Mesendoderm (in vitro differentiated cells): ENCODE results near the gene PARD3B.

Experiments used
- DNase-seq: peaks from one replicate; pipeline ENCODE4 v3.0.0; 2013
- H2AK5ac ChIP-seq: 2 replicates; pipeline ENCODE4 v1.6.1; 2013; ENCODE audit warnings: low read length, inconsistent platforms
- H2BK120ac ChIP-seq: 2 replicates; pipeline ENCODE4 v1.6.1; 2013; ENCODE audit warnings: low read depth, mild to moderate bottlenecking, low read length, moderate library complexity, mixed read lengths
- H2BK15ac ChIP-seq: replicated peaks from 2 replicates; pipeline ENCODE4 v1.6.1; 2013; ENCODE audit warnings: low read depth, mild to moderate bottlenecking, moderate library complexity
- H2BK5ac ChIP-seq: 2 replicates; pipeline ENCODE4 v1.6.1; 2013; ENCODE audit warnings: low read length, inconsistent platforms
- H3K18ac ChIP-seq: 2 replicates; pipeline ENCODE4 v1.6.1; 2013; ENCODE audit warnings: mild to moderate bottlenecking, low read length, mixed read lengths
- H3K23ac ChIP-seq: one replicate; pipeline ENCODE4 v1.6.1; 2013; ENCODE audit warnings: low read length
- H3K27ac ChIP-seq: 2 replicates; pipeline ENCODE4 v1.5.1; 2013; ENCODE audit warnings: low read depth, mild to moderate bottlenecking, inconsistent platforms, low read length, moderate library complexity
- H3K27me3 ChIP-seq: 2 replicates; pipeline ENCODE4 v1.6.1; 2013; ENCODE audit warnings: low read length, control low read depth, mild to moderate bottlenecking, inconsistent platforms; ENCODE audit not compliant: insufficient read depth, poor library complexity
- H3K36me3 ChIP-seq: 2 replicates; pipeline ENCODE4 v1.6.1; 2013; ENCODE audit warnings: low read length, inconsistent platforms; ENCODE audit not compliant: control insufficient read depth, insufficient read depth
- H3K4ac ChIP-seq: one replicate; pipeline ENCODE4 v1.6.1; 2013; ENCODE audit warnings: low read depth, mild to moderate bottlenecking, low read length, moderate library complexity
- H3K4me1 ChIP-seq: 2 replicates; pipeline ENCODE4 v1.6.1; 2013; ENCODE audit warnings: low read depth, low read length, inconsistent platforms; ENCODE audit not compliant: control insufficient read depth
- H3K4me2 ChIP-seq: 2 replicates; pipeline ENCODE4 v1.6.1; 2013; ENCODE audit warnings: low read length
- H3K4me3 ChIP-seq: 2 replicates; pipeline ENCODE4 v1.5.1; 2013; ENCODE audit warnings: mild to moderate bottlenecking, low read length
- H3K56ac ChIP-seq: one replicate; pipeline ENCODE4 v1.6.1; 2013; ENCODE audit warnings: low read length
- H3K79me1 ChIP-seq: 2 replicates; pipeline ENCODE4 v1.6.1; 2013; ENCODE audit warnings: low read length, inconsistent platforms
- H3K79me2 ChIP-seq: 2 replicates; pipeline ENCODE4 v1.6.1; 2013; ENCODE audit warnings: mild to moderate bottlenecking, low read length; ENCODE audit not compliant: control insufficient read depth, insufficient read depth
- H3K9ac ChIP-seq: 2 replicates; pipeline ENCODE4 v1.6.1; 2013; ENCODE audit warnings: low read length, inconsistent platforms
- H4K5ac ChIP-seq: one replicate; pipeline ENCODE4 v1.6.1; 2013; ENCODE audit warnings: low read length
- H4K8ac ChIP-seq: one replicate; pipeline ENCODE4 v1.6.1; 2013; ENCODE audit warnings: low read depth, mild to moderate bottlenecking, control low read depth, low read length, moderate library complexity
- WGBS: extraction: QIAGEN DNeasy Blood & Tissue Kit; methylation state at CpG from one replicate; pipeline ENCODE4 v1.1.7; 2013; ENCODE audit warnings: low lambda C conversion rate, missing lambda C conversion rate; ENCODE audit not compliant: insufficient coverage; ENCODE audit errors: extremely low coverage; 5-methylcytosine and 5-hydroxymethylcytosine counted together

The PARD3B gene

GRCh38 chr2:205590759-205591158 lies 1045.5 kb downstream of the PARD3B start:
- DNase-seq, result no peak
- Histone ChIP-seq H3K36me3 (no peaks in the 10 kb centered on the region), H4K8ac (no peak overlapping the region), H3K27me3 (no peaks in the 10 kb centered on the region), H2AK5ac (no peak overlapping the region), H3K4ac (no peak overlapping the region), H3K4me3 (no peak overlapping the region), H3K4me1 (peaks cover 2% of the 10 kb centered on the region), H2BK15ac (no peak overlapping the region), H3K18ac (no peak overlapping the region), H3K23ac (no peak overlapping the region), H3K9ac (no peak overlapping the region), H4K5ac (no peak overlapping the region), H2BK120ac (no peak overlapping the region), H3K79me2 (no peaks in the 10 kb centered on the region), H3K27ac (no peak overlapping the region), H2BK5ac (no peak overlapping the region), H3K4me2 (no peak overlapping the region), H3K56ac (no peak overlapping the region), H3K79me1 (no peaks in the 10 kb centered on the region)
- no CpG with 5 or more reads among the region's 2 CpGs for WGBS

DNA sequence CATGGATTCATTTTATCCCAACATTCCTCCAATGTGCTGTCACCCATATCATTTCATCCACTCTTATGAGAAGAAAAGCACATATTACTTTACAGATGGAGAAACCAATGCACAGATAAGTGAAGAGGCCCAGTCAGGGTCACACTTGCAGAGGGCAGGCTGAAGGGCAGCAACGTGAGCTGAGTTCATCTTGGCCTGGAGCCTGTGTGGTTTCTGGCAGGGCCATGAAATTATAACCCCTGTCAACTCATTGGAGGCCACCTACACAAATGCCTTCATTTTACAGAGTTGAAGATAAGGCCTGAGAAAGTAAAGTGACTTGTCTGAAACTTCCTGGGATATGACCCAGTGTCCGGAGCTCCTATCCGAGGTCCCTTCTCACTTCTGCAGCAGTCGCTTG lies 1048.6 kb downstream of the PARD3B start:
- H2BK15ac ChIP-seq, result no peak overlapping the region
- H2BK5ac ChIP-seq, result no peak overlapping the region
- H3K9ac ChIP-seq, result no peak overlapping the region
- H3K36me3 ChIP-seq, result no peaks in the 10 kb centered on the region
- H3K4me2 ChIP-seq, result no peak overlapping the region
- no peaks in the 10 kb centered on the region for H3K79me2 ChIP-seq
- H3K4ac ChIP-seq, result no peak overlapping the region
- no CpG with 5 or more reads among the region's 4 CpGs for WGBS
- no peak overlapping the region for H2AK5ac ChIP-seq
- H3K4me3 ChIP-seq, result no peak overlapping the region
- DNase-seq, result no peak
- no peak overlapping the region for H3K18ac ChIP-seq
- H3K23ac ChIP-seq, result no peak overlapping the region
- no peaks in the 10 kb centered on the region for H3K27me3 ChIP-seq
- H3K27ac ChIP-seq, result no peak overlapping the region
- H2BK120ac ChIP-seq, result no peak overlapping the region
- H3K56ac ChIP-seq, result no peak overlapping the region
- H3K4me1 ChIP-seq, result peaks cover 2% of the 10 kb centered on the region
- no peak overlapping the region for H4K5ac ChIP-seq
- no peak overlapping the region for H4K8ac ChIP-seq
- H3K79me1 ChIP-seq, result no peaks in the 10 kb centered on the region

DNA sequence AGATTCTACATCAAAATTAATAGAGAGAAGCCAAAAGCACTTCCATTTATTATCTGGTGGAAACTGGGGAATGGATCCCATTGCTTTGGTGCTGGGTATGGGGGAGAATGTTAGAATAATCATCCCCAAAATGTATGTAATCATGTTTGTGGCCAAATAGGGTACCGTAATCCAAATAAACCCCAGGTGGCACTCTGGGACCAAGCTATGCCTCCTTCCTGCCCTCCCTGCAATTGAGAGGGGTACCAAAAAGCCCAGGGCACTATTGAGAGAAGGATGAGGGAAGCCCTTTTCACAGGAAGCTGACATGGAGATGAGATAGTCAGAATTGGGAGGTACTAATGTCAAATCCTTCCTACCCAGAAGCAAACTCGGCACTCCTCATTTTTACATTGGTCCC lies 1051.3 kb downstream of the PARD3B start:
- no peak overlapping the region for H3K4me2 ChIP-seq
- no CpG with 5 or more reads among the region's 2 CpGs for WGBS
- H3K27ac ChIP-seq, result no peak overlapping the region
- H3K4me3 ChIP-seq, result no peak overlapping the region
- no peak overlapping the region for H3K56ac ChIP-seq
- no peak overlapping the region for H2BK15ac ChIP-seq
- H3K4ac ChIP-seq, result no peak overlapping the region
- no peak overlapping the region for H4K8ac ChIP-seq
- H3K79me1 ChIP-seq, result no peaks in the 10 kb centered on the region
- H3K4me1 ChIP-seq, result peaks cover 2% of the 10 kb centered on the region
- H2AK5ac ChIP-seq, result no peak overlapping the region
- no peaks in the 10 kb centered on the region for H3K79me2 ChIP-seq
- H2BK120ac ChIP-seq, result no peak overlapping the region
- no peak overlapping the region for H3K18ac ChIP-seq
- H3K9ac ChIP-seq, result no peak overlapping the region
- no peak overlapping the region for H3K23ac ChIP-seq
- no peaks in the 10 kb centered on the region for H3K36me3 ChIP-seq
- no peak for DNase-seq
- H4K5ac ChIP-seq, result no peak overlapping the region
- no peak overlapping the region for H2BK5ac ChIP-seq
- H3K27me3 ChIP-seq, result no peaks in the 10 kb centered on the region

- no peaks in the 10 kb centered on the region for H3K36me3 ChIP-seq
- H2AK5ac ChIP-seq, result no peak overlapping the region
- no peak overlapping the region for H4K5ac ChIP-seq
- no peak overlapping the region for H3K18ac ChIP-seq
- no CpG with 5 or more reads among the region's 11 CpGs for WGBS
- no peak for DNase-seq
- H3K79me1 ChIP-seq, result no peaks in the 10 kb centered on the region
- no peak overlapping the region for H3K4ac ChIP-seq
- no peak overlapping the region for H2BK120ac ChIP-seq
- H3K4me1 ChIP-seq, result peaks cover 2% of the 10 kb centered on the region
- H3K56ac ChIP-seq, result no peak overlapping the region
- H3K23ac ChIP-seq, result no peak overlapping the region
- H2BK5ac ChIP-seq, result no peak overlapping the region
- H3K27me3 ChIP-seq, result no peaks in the 10 kb centered on the region
- H3K79me2 ChIP-seq, result no peaks in the 10 kb centered on the region
- H4K8ac ChIP-seq, result no peak overlapping the region
- H3K4me3 ChIP-seq, result no peak overlapping the region
- no peak overlapping the region for H3K9ac ChIP-seq
- H3K4me2 ChIP-seq, result no peak overlapping the region
- no peak overlapping the region for H3K27ac ChIP-seq
- H2BK15ac ChIP-seq, result no peak overlapping the region
These were observed 1060.5 kb downstream of the PARD3B start for GRCh38 chr2:205605638-205606304.

GRCh38 chr2:205607146-205607545 lies 1061.9 kb downstream of the PARD3B start:
- Histone ChIP-seq H3K27ac (no peak overlapping the region), H3K56ac (no peak overlapping the region), H3K18ac (no peak overlapping the region), H3K36me3 (no peaks in the 10 kb centered on the region), H3K4me3 (no peak overlapping the region), H3K4me1 (peaks cover 2% of the 10 kb centered on the region), H4K5ac (no peak overlapping the region), H2BK5ac (no peak overlapping the region), H3K4me2 (no peak overlapping the region), H2BK120ac (no peak overlapping the region), H3K4ac (no peak overlapping the region), H2BK15ac (no peak overlapping the region), H3K79me2 (no peaks in the 10 kb centered on the region), H3K79me1 (no peaks in the 10 kb centered on the region), H3K23ac (no peak overlapping the region), H3K27me3 (no peaks in the 10 kb centered on the region), H4K8ac (no peak overlapping the region), H2AK5ac (no peak overlapping the region), H3K9ac (no peak overlapping the region)
- WGBS, result no CpG with 5 or more reads among the region's 3 CpGs
- no peak for DNase-seq

DNA sequence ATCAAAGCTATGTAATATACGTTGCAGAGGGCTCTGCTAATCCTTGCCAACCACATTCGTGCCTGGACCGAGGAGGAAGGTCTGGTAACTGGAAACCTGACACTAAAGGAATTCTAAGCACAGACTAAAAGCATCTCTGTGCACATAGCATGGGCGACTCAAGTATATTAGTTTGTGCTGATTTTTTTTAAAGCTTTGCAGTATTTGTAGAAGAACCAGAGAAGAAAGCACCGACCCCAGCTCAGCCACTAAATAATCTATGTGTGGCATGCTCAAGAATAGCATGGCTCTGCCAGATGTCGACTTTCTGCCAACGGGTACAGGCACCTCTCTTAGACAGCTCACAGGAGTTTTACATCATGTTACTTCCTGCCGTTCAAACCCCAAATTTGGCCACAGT lies 1063.8 kb downstream of the PARD3B start:
- Histone ChIP-seq H2BK15ac (no peak overlapping the region), H3K4ac (no peak overlapping the region), H3K56ac (no peak overlapping the region), H3K36me3 (no peaks in the 10 kb centered on the region), H3K27me3 (no peaks in the 10 kb centered on the region), H4K5ac (no peak overlapping the region), H3K23ac (no peak overlapping the region), H3K9ac (no peak overlapping the region), H2AK5ac (no peak overlapping the region), H4K8ac (no peak overlapping the region), H3K4me3 (no peak overlapping the region), H2BK5ac (no peak overlapping the region), H3K27ac (no peak overlapping the region), H3K18ac (no peak overlapping the region), H3K4me1 (peaks cover 5% of the 10 kb centered on the region), H3K79me1 (no peaks in the 10 kb centered on the region), H3K79me2 (no peaks in the 10 kb centered on the region), H2BK120ac (no peak overlapping the region), H3K4me2 (no peak overlapping the region)
- no peak for DNase-seq
- no CpG with 5 or more reads among the region's 8 CpGs for WGBS
